Right lobe of liver (tissue), 6 donors: ENCODE measurements around the gene TMEM256. TPM values are rescaled to one million over a fixed set of nuclear protein-coding genes. Genes with fewer than 3 reads are reported as not detected.

Experiments
- ATAC-seq, 4 donors: fragments of 200-7000 bp; cut with Tn5 transposase; one replicate each; pipeline ENCODE4 v1.9.1; 2020; ENCODE audit warnings: mild to moderate bottlenecking in 4 of 4, moderate library complexity in 4 of 4
- DNase-seq, 3 donors: peaks; one replicate each; pipeline ENCODE4 v3.0.0-alpha.2; 2020
- H3K27ac ChIP-seq, 3 donors: fragments of 200-600 bp; one replicate each; pipeline ENCODE4 v1.8.0; 2022
- H3K27me3 ChIP-seq, 2 donors: fragments of 200-600 bp; one replicate each; pipeline ENCODE4 v1.8.0; 2022
- H3K36me3 ChIP-seq, 4 donors: fragments of 200-600 bp; sonication (generic) in 1 of 4; one replicate each; pipeline versions ENCODE4 v1.5.1 to v1.8.0; 2017 to 2022; ENCODE audit warnings: control low read depth in 1 of 4
- H3K4me1 ChIP-seq, 4 donors: fragments of 200-600 bp; sonication (generic) in 1 of 4; one replicate each; pipeline versions ENCODE4 v1.5.1 to v1.8.0; 2017 to 2022; ENCODE audit warnings: control low read depth in 1 of 4
- H3K4me3 ChIP-seq, 3 donors: fragments of 200-600 bp; one replicate each; pipeline ENCODE4 v1.8.0; 2022
- H3K9me3 ChIP-seq, 4 donors: fragments of 200-600 bp; sonication (generic) in 1 of 4; one replicate each; pipeline versions ENCODE4 v1.5.1 to v1.8.0; 2017 to 2022; ENCODE audit warnings: control low read depth in 1 of 4
- POLR2A ChIP-seq: fragments of 450-650 bp; IDR thresholded peaks from one replicate; pipeline ENCODE4 v1.6.1; 2017; ENCODE audit warnings: antibody characterized with exemption, mild to moderate bottlenecking
- WGBS: methylation state at CpG from one replicate; pipeline ENCODE4 v1.1.6; 2018; ENCODE audit warnings: low coverage, low lambda C conversion rate; ENCODE audit not compliant: insufficient coverage; ENCODE audit errors: missing lambda C conversion rate; 5-methylcytosine and 5-hydroxymethylcytosine counted together
- intact Hi-C, 2 donors: fragments of 100-400 bp; cut with DNase I; formaldehyde crosslinking; loops; one replicate each; pipeline versions ENCODE4 v1.11.2 to v1.14.1; 2022
- total RNA-seq, 6 experiments: library from RNA; depleted of rRNA in 2 of 6; stranded (reverse); fragments of >200 nt in 2 of 6; fragmentation: NEBNext Ultra II Directional in 3 of 6; extraction: Animal tissue kit (Norgen Biotek cat#: 25700) in 3 of 6; gene quantifications; one replicate each; pipeline versions ENCODE4 v1.1.0 to v1.2.4, GENCODE V29; 2016 to 2023
- TF ChIP-seq, protein P1 (sequence below), 4 donors: fragments of 200-600 bp in 3 of 4; fragments of 450-650 bp in 1 of 4; IDR thresholded peaks; one replicate each; pipeline versions ENCODE4 v1.5.1 to v1.8.0; 2016 to 2022; ENCODE audit warnings: antibody characterized with exemption in 4 of 4, mild to moderate bottlenecking in 2 of 4
- donor health status: DM: no; HTN: yes; CAD: no.
- donor health status: DM: no; HTN: no; CAD: no.
- donor health status: DM: no; HTN: no; CAD: no.
- donor health status: DM: no; HTN: yes; CAD: no.
- donor health status: DM: no; HTN: yes; CAD: no.

The TMEM256 gene
- total RNA-seq, 6 experiments from 2014 or later, result 56.4 to 95.4 (median 68.9) TPM

DNA sequence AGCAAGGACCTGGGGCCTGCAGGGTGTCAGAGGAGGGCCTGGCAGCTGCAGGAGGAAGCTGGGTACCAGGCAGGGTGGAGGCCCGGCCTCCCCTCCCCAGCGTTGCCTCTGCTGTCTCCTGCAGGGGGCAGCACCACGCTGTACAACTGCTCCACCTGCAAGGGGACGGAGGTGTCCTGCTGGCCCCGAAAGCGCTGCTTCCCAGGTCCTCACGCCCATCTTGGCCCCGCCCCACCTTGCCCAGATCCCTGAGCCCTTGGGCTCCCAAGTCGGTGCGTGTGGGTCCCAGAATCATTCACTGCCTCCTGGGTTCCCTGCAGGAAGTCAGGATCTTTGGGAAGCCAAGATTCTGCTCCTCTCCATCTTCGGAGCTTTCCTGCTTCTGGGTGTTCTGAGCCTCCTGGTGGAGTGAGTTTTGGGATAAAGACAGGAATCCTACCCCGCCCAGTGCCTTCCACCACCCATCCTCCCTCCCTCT lies 47.8 kb downstream of the TMEM256 start:
- DNase-seq, result peak; percentile 84 to 87 (median 86)
- Histone ChIP-seq H3K4me1 (peaks cover 0 to 12% (median 6%) of the 10 kb centered on the region in 4 donors), H3K27ac (no peak overlapping the region), H3K27me3 (no peaks in the 10 kb centered on the region), H3K36me3 (no peaks in the 10 kb centered on the region), H3K4me3 (no peak overlapping the region), H3K9me3 (no peaks in the 10 kb centered on the region)
- WGBS, result 13% methylated on average over 4 of the region's 12 CpGs
- peak; percentile 47 to 67 (median 62) for ATAC-seq
- TF ChIP-seq, protein P1, sequence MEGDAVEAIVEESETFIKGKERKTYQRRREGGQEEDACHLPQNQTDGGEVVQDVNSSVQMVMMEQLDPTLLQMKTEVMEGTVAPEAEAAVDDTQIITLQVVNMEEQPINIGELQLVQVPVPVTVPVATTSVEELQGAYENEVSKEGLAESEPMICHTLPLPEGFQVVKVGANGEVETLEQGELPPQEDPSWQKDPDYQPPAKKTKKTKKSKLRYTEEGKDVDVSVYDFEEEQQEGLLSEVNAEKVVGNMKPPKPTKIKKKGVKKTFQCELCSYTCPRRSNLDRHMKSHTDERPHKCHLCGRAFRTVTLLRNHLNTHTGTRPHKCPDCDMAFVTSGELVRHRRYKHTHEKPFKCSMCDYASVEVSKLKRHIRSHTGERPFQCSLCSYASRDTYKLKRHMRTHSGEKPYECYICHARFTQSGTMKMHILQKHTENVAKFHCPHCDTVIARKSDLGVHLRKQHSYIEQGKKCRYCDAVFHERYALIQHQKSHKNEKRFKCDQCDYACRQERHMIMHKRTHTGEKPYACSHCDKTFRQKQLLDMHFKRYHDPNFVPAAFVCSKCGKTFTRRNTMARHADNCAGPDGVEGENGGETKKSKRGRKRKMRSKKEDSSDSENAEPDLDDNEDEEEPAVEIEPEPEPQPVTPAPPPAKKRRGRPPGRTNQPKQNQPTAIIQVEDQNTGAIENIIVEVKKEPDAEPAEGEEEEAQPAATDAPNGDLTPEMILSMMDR (IDR thresholded peaks at IDR 0.05), result peak; percentile 85 to 94 (median 90)
- TF ChIP-seq POLR2A, result no peak
- intact Hi-C loops, result loop anchor here in 1 of 2 donors (5.0 to 10.0 kb wide), 2 partner anchors 81 to 159 kb away; partner anchors contain the start of genes FGF11 and TMEM102

DNA sequence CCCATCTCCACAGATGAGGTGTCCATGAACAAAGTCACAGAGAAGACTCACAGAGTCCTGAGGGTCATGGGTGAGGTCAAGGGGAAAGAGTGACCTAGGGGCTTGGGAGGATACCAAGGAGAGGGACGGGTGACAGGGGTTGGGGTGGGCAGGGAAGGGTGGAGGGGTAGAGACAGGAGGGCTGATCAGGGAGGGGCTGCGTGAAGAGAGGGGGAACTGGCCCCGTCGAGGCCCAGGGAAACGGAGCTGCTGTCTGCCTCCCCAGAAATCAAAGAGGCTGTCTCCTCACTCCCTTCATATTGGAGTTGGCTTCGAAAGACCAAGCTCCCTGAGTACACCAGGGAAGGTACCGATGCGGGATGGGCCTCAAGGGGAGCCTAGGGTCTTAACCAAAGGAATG lies 48.3 kb downstream of the TMEM256 start:
- Histone ChIP-seq H3K36me3 (no peaks in the 10 kb centered on the region), H3K4me1 (peaks cover 0 to 18% (median 6%) of the 10 kb centered on the region in 4 donors), H3K27me3 (no peaks in the 10 kb centered on the region), H3K9me3 (no peaks in the 10 kb centered on the region), H3K4me3 (no peak overlapping the region), H3K27ac (no peak overlapping the region)
- ATAC-seq (no peak), DNase-seq (no peak)
- TF ChIP-seq POLR2A, result no peak
- TF ChIP-seq, protein P1 (IDR thresholded peaks at IDR 0.05), result no peak
- intact Hi-C loops, result loop anchor here in 1 of 2 donors (5.0 to 10.0 kb wide), 2 partner anchors 82 to 159 kb away; partner anchors contain the start of genes FGF11 and TMEM102
- WGBS, result 39% methylated on average over 4 of the region's 8 CpGs

DNA sequence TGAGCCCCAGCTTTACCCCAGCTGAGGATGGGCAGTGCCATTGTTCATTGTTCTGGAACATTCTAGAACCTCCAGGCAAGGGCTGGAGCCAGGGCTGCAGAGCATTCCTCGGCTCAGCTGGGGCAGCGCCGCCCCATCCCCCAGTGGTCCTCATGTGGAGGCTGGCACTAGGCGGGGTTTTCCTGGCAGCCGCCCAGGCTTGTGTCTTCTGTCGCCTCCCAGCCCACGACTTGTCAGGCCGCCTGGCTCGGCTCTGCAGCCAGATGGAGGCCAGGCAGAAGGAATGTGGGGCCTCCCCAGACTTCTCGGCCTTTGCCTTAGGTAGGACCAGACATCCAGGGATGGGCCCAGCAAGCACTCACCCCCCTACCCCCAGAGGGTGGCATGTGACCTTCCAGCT lies 48.8 kb downstream of the TMEM256 start, which contains the start of gene TMEM95:
TSS of gene TMEM95 (plus strand) at position 104 of the 400 bp plus-strand sequence. CDS start at position 153, 49 bp downstream.
- intact Hi-C loops, result loop anchor here in 1 of 2 donors (5.0 to 10.0 kb wide), 2 partner anchors 82 to 160 kb away; partner anchors contain the start of genes FGF11 and TMEM102
- Histone ChIP-seq H3K36me3 (no peaks in the 10 kb centered on the region), H3K9me3 (no peaks in the 10 kb centered on the region), H3K4me1 (peaks cover 0 to 23% (median 7%) of the 10 kb centered on the region in 4 donors), H3K27ac (no peak within 1 kb of the TSS), H3K4me3 (no peak within 1 kb of the TSS), H3K27me3 (no peaks in the 10 kb centered on the region)
- DNase-seq, result no peak
- no peak for ATAC-seq
- WGBS, result no CpG with 5 or more reads among the region's 10 CpGs
- TF ChIP-seq, protein P1 (IDR thresholded peaks at IDR 0.05), result no peak
- TF ChIP-seq POLR2A, result no peak

DNA sequence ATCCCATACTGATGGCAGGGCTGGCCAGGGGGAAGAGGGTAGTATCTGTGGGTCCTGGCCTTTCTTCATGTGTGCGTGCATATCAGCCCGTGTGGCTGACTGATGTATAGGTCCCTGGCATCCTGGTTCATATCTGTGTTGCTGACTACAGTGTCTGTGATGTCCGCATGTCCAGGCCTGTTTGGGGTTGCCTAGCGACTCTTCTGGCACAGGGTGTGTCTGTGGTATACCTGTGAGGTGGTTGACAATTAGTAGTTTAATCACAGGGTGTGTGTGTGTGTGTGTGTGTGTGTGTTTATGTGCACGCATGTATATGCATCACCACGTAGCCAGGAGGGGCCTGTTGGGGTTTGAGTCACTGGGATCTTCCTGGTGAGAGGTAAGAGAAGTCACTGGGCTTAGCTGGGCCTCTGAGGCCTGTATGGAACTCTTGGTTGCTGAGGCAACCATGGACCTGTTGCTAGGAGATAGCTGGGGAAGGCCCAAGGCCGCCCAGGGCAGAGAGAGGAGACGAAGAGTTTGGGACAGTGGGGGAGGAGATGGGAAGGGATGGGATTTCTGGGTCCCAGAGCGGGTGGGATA lies 49.5 kb downstream of the TMEM256 start:
- Histone ChIP-seq H3K27ac (no peak overlapping the region), H3K27me3 (no peaks in the 10 kb centered on the region), H3K4me1 (peaks cover 0 to 26% (median 7%) of the 10 kb centered on the region in 4 donors), H3K36me3 (no peaks in the 10 kb centered on the region), H3K9me3 (no peaks in the 10 kb centered on the region), H3K4me3 (no peak overlapping the region)
- WGBS, result 78% methylated on average over 5 of the region's 9 CpGs
- no peak for ATAC-seq
- DNase-seq, result no peak
- TF ChIP-seq, protein P1 (IDR thresholded peaks at IDR 0.05), result no peak
- TF ChIP-seq POLR2A, result no peak
- intact Hi-C loops, result loop anchor here in 1 of 2 donors (10.0 kb wide), 1 partner anchor 160 kb away; no protein-coding TSS in a partner anchor

Other genes starting within 250 kb of the TMEM256 start
- gene ASGR1, start 224.7 kb downstream of the TMEM256 start, total RNA-seq, result 100 to 1,000 TPM; 399 to 624 (median 417) TPM
- gene DLG4, start 184.3 kb downstream of the TMEM256 start, total RNA-seq, result 1 to 10 TPM; 3.0 to 6.4 (median 4.1) TPM
- gene ACADVL, start 184.2 kb downstream of the TMEM256 start, total RNA-seq, result 1,000 to 10,000 TPM in 3 of 6 experiments, 100 to 1,000 TPM in 3; 640 to 1,849 (median 1,071) TPM
- gene DVL2, start 169.6 kb downstream of the TMEM256 start, total RNA-seq, result 10 to 100 TPM in 4 of 6 experiments, 1 to 10 TPM in 2; 9.6 to 13.5 (median 12.8) TPM
- 10 to 100 TPM; 16.0 to 24.3 (median 18.2) TPM for gene PHF23, start 164.6 kb downstream of the TMEM256 start, total RNA-seq
- gene GABARAP, start 161.6 kb downstream of the TMEM256 start, total RNA-seq, result 100 to 1,000 TPM; 238 to 330 (median 244) TPM
- gene CTDNEP1, start 152.4 kb downstream of the TMEM256 start, total RNA-seq, result 10 to 100 TPM; 25.9 to 34.6 (median 31.9) TPM
- 10 to 100 TPM; 14.2 to 29.6 (median 22.9) TPM for gene ELP5, start 151.9 kb downstream of the TMEM256 start, total RNA-seq
- gene CLDN7, start 141.6 kb downstream of the TMEM256 start, total RNA-seq, result 100 to 1,000 TPM in 1 of 6 experiments, 10 to 100 TPM in 4, 1 to 10 TPM in 1; 9.6 to 114 (median 23.3) TPM
- 1 to 10 TPM in 4 of 6 experiments, under 1 TPM in 2; 0.66 to 2.1 (median 1.4) TPM for gene SLC2A4, start 122.4 kb downstream of the TMEM256 start, total RNA-seq
- gene YBX2, start 109.5 kb downstream of the TMEM256 start, total RNA-seq, result 1 to 10 TPM in 2 of 6 experiments, under 1 TPM in 4; 0.27 to 1.7 (median 0.90) TPM
- gene EIF5A, start 96.5 kb downstream of the TMEM256 start, total RNA-seq, result 100 to 1,000 TPM; 222 to 299 (median 238) TPM
- gene GPS2, start 88.7 kb downstream of the TMEM256 start, total RNA-seq, result 10 to 100 TPM; 22.0 to 48.1 (median 23.2) TPM
- 10 to 100 TPM in 4 of 6 experiments, 1 to 10 TPM in 2; 4.2 to 22.1 (median 10.8) TPM for gene NEURL4, start 74.8 kb downstream of the TMEM256 start, total RNA-seq
- 1 to 10 TPM; 1.6 to 6.8 (median 2.7) TPM for gene ACAP1, start 67.6 kb downstream of the TMEM256 start, total RNA-seq
- 1 to 10 TPM; 2.2 to 4.4 (median 2.9) TPM for gene KCTD11, start 51.9 kb downstream of the TMEM256 start, total RNA-seq
- gene TMEM95, start 48.9 kb downstream of the TMEM256 start, total RNA-seq, result not detected
- 1 to 10 TPM; 2.9 to 5.1 (median 4.0) TPM for gene TNK1, start 23.0 kb downstream of the TMEM256 start, total RNA-seq
- 1 to 10 TPM; 5.5 to 8.9 (median 6.4) TPM for gene PLSCR3, start 9.6 kb downstream of the TMEM256 start, total RNA-seq
- gene NLGN2, start 3.7 kb upstream of the TMEM256 start, total RNA-seq, result 1 to 10 TPM; 1.3 to 5.3 (median 3.0) TPM
- gene SPEM1, start 16.2 kb upstream of the TMEM256 start, total RNA-seq, result not detected
- not detected for gene SPEM2, start 21.5 kb upstream of the TMEM256 start, total RNA-seq
- not detected for gene SPEM3, start 24.8 kb upstream of the TMEM256 start, total RNA-seq
- gene TMEM102, start 31.3 kb upstream of the TMEM256 start, total RNA-seq, result 1 to 10 TPM; 2.3 to 8.4 (median 4.0) TPM
- under 1 TPM in 5 of 6 experiments, not detected in 1; 0.37 to 0.84 (median 0.68) TPM for gene FGF11, start 35.4 kb upstream of the TMEM256 start, total RNA-seq
- 10 to 100 TPM in 2 of 6 experiments, 1 to 10 TPM in 4; 6.0 to 12.3 (median 8.2) TPM for gene CHRNB1, start 41.0 kb upstream of the TMEM256 start, total RNA-seq
- 10 to 100 TPM in 1 of 6 experiments, 1 to 10 TPM in 5; 5.7 to 10.5 (median 7.9) TPM for gene ZBTB4, start 75.5 kb upstream of the TMEM256 start, total RNA-seq
- not detected for gene SLC35G6, start 77.3 kb upstream of the TMEM256 start, total RNA-seq
- 10 to 100 TPM; 36.1 to 49.9 (median 46.0) TPM for gene POLR2A, start 80.3 kb upstream of the TMEM256 start, total RNA-seq
- gene TNFSF12, start 145.0 kb upstream of the TMEM256 start, total RNA-seq, result 10 to 100 TPM in 4 of 6 experiments, 1 to 10 TPM in 2; 6.1 to 14.7 (median 11.4) TPM
- 10 to 100 TPM in 2 of 6 experiments, 1 to 10 TPM in 4; 4.3 to 13.0 (median 6.2) TPM for gene TNFSF13, start 154.7 kb upstream of the TMEM256 start, total RNA-seq
- 10 to 100 TPM; 12.3 to 33.9 (median 15.1) TPM for gene SENP3, start 157.8 kb upstream of the TMEM256 start, total RNA-seq
- gene CD68, start 175.5 kb upstream of the TMEM256 start, total RNA-seq, result 100 to 1,000 TPM in 1 of 6 experiments, 10 to 100 TPM in 5; 31.6 to 179 (median 51.1) TPM
- 100 to 1,000 TPM in 2 of 6 experiments, 10 to 100 TPM in 4; 54.2 to 199 (median 63.3) TPM for gene MPDU1, start 179.8 kb upstream of the TMEM256 start, total RNA-seq
- gene SOX15, start 186.0 kb upstream of the TMEM256 start, total RNA-seq, result not detected
- 10 to 100 TPM; 14.3 to 23.2 (median 16.7) TPM for gene FXR2, start 210.8 kb upstream of the TMEM256 start, total RNA-seq
- 100 to 1,000 TPM in 5 of 6 experiments, 10 to 100 TPM in 1; 99.3 to 187 (median 120) TPM for gene SAT2, start 223.7 kb upstream of the TMEM256 start, total RNA-seq
- gene SHBG, start 226.0 kb upstream of the TMEM256 start, total RNA-seq, result 10 to 100 TPM in 5 of 6 experiments, 1 to 10 TPM in 1; 2.4 to 70.2 (median 15.4) TPM
- gene ATP1B2, start 246.8 kb upstream of the TMEM256 start, total RNA-seq, result 1 to 10 TPM in 3 of 6 experiments, under 1 TPM in 3; 0.43 to 1.7 (median 0.91) TPM